ENCODE data around the gene AMY1B.
"Not testable (repeated sequence)": the region's sequence is repeated elsewhere in the genome, so short reads cannot be mapped to it uniquely, and the experiment has no call there.

AMY1B gene

GRCh38 chr1:103696110-103696509 is at the start of gene AMY1B:
AMY1B (minus strand) TSS chr1:103696210; CDS start chr1:103695639, 571 bp downstream.
- not testable (repeated sequence) for H3K27me3 ChIP-seq (ENCODE audit: insufficient read depth, low read length, poor library complexity, severe bottlenecking); H3K4me2 ChIP-seq (ENCODE audit: low read depth, low read length, poor library complexity, severe bottlenecking); H3K79me2 ChIP-seq (ENCODE audit: insufficient read depth, low read length); H3F3A ChIP-seq (ENCODE audit: low read depth); H3K4me1 ChIP-seq (ENCODE audit: insufficient read depth, low read length, poor library complexity, severe bottlenecking); H3K9me2 ChIP-seq (replicated peaks; ENCODE audit: low read depth, low read length); H2AFZ ChIP-seq (ENCODE audit: low read length); H3K4me3 ChIP-seq (ENCODE audit: low read length, poor library complexity, severe bottlenecking); H4K20me1 ChIP-seq (ENCODE audit: insufficient read depth, low read length, poor library complexity, severe bottlenecking); H3K36me3 ChIP-seq (ENCODE audit: insufficient read depth, low read length); H3K9me3 ChIP-seq (ENCODE audit: insufficient read depth, low read depth, low read length); H3K9ac ChIP-seq (ENCODE audit: low read depth, low read length, poor library complexity, severe bottlenecking)

DNA sequence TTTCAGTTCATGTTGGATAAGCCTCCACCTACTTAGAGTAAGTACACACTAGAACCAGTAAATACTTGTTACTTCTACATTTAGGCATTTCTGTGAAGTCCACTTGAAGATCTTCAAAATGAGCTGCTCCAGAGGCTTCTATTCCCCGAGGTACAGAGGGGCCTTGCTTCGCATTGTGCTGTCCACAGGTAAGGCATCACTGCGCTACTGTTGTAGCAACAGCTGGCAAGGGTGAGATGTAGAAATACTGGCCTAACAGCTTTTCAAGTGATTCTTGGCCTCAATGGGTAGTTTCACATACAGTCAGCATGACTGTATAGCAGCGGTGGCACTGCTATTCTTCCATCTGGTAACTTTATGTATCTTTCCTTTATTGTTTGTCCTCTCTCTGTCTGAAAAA is 49.0 kb upstream of the AMY1B start:
- H3K9me3 ChIP-seq (ENCODE audit: insufficient read depth, low read depth, low read length); H3K4me3 ChIP-seq (ENCODE audit: low read length, poor library complexity, severe bottlenecking); H3K9me2 ChIP-seq (replicated peaks; ENCODE audit: low read depth, low read length); H2AFZ ChIP-seq (ENCODE audit: low read length); H3K4me2 ChIP-seq (ENCODE audit: low read depth, low read length, poor library complexity, severe bottlenecking); H3K27me3 ChIP-seq (ENCODE audit: insufficient read depth, low read length, poor library complexity, severe bottlenecking); H3K4me1 ChIP-seq (ENCODE audit: insufficient read depth, low read length, poor library complexity, severe bottlenecking); H3K9ac ChIP-seq (ENCODE audit: low read depth, low read length, poor library complexity, severe bottlenecking); H3K36me3 ChIP-seq (ENCODE audit: insufficient read depth, low read length); H3K79me2 ChIP-seq (ENCODE audit: insufficient read depth, low read length); H3F3A ChIP-seq (ENCODE audit: low read depth); H4K20me1 ChIP-seq (ENCODE audit: insufficient read depth, low read length, poor library complexity, severe bottlenecking): not testable (repeated sequence)

DNA sequence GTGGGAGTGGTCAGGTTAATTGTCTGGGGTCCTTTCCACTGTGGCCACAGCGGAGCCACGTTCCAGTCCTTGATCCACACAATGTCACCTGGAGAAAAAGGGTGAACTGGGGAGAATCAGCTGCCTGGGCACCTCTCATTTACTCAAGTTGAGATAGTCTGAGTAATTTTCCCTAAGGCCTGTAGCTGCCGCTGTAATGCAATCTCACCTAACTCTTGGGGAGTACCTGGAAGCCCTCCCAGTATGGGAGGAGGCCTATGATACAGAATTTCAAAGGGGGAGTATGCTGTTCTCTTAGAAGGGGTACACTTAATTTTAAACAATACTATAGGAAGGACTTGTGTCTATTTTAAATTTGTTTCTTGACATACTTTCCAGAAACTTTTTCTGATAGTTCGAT is 48.4 kb upstream of the AMY1B start:
- not testable (repeated sequence) for H3K36me3 ChIP-seq (ENCODE audit: insufficient read depth, low read length); H3K27me3 ChIP-seq (ENCODE audit: insufficient read depth, low read length, poor library complexity, severe bottlenecking); H3K9me2 ChIP-seq (replicated peaks; ENCODE audit: low read depth, low read length); H3K4me2 ChIP-seq (ENCODE audit: low read depth, low read length, poor library complexity, severe bottlenecking); H3F3A ChIP-seq (ENCODE audit: low read depth); H3K9me3 ChIP-seq (ENCODE audit: insufficient read depth, low read depth, low read length); H2AFZ ChIP-seq (ENCODE audit: low read length); H3K4me1 ChIP-seq (ENCODE audit: insufficient read depth, low read length, poor library complexity, severe bottlenecking); H3K4me3 ChIP-seq (ENCODE audit: low read length, poor library complexity, severe bottlenecking); H3K9ac ChIP-seq (ENCODE audit: low read depth, low read length, poor library complexity, severe bottlenecking); H3K79me2 ChIP-seq (ENCODE audit: insufficient read depth, low read length); H4K20me1 ChIP-seq (ENCODE audit: insufficient read depth, low read length, poor library complexity, severe bottlenecking)

DNA sequence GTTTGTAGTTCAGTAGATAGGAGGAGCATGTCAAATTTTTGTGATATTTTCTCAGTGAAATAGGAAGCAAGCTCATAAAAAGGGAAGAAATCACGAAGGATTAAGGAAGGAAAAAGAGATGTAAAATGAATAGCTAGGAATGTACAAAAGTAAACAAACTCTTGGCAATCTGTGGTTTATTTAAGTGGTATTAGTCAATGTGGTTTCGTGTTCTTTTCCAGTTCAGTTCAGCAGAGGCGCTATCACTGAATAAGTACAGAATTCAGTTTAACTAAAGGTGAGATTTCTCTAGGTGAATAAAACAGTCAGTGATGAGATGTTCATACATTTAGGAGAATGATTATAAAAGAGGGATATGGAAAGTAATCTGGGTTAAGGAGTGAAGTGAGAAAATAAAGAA is 42.0 kb upstream of the AMY1B start:
- not testable (repeated sequence) for H3K36me3 ChIP-seq (ENCODE audit: insufficient read depth, low read length); H3K9me2 ChIP-seq (replicated peaks; ENCODE audit: low read depth, low read length); H3K79me2 ChIP-seq (ENCODE audit: insufficient read depth, low read length); H3K9ac ChIP-seq (ENCODE audit: low read depth, low read length, poor library complexity, severe bottlenecking); H3K27me3 ChIP-seq (ENCODE audit: insufficient read depth, low read length, poor library complexity, severe bottlenecking); H3F3A ChIP-seq (ENCODE audit: low read depth); H3K4me1 ChIP-seq (ENCODE audit: insufficient read depth, low read length, poor library complexity, severe bottlenecking); H2AFZ ChIP-seq (ENCODE audit: low read length); H3K4me2 ChIP-seq (ENCODE audit: low read depth, low read length, poor library complexity, severe bottlenecking); H3K9me3 ChIP-seq (ENCODE audit: insufficient read depth, low read depth, low read length); H4K20me1 ChIP-seq (ENCODE audit: insufficient read depth, low read length, poor library complexity, severe bottlenecking); H3K4me3 ChIP-seq (ENCODE audit: low read length, poor library complexity, severe bottlenecking)

GRCh38 chr1:103735334-103735733 is 39.3 kb upstream of the AMY1B start:
- not testable (repeated sequence) for H3K9ac ChIP-seq (ENCODE audit: low read depth, low read length, poor library complexity, severe bottlenecking); H4K20me1 ChIP-seq (ENCODE audit: insufficient read depth, low read length, poor library complexity, severe bottlenecking); H2AFZ ChIP-seq (ENCODE audit: low read length); H3K4me3 ChIP-seq (ENCODE audit: low read length, poor library complexity, severe bottlenecking); H3K4me2 ChIP-seq (ENCODE audit: low read depth, low read length, poor library complexity, severe bottlenecking); H3K9me2 ChIP-seq (replicated peaks; ENCODE audit: low read depth, low read length); H3K36me3 ChIP-seq (ENCODE audit: insufficient read depth, low read length); H3K9me3 ChIP-seq (ENCODE audit: insufficient read depth, low read depth, low read length); H3K4me1 ChIP-seq (ENCODE audit: insufficient read depth, low read length, poor library complexity, severe bottlenecking); H3F3A ChIP-seq (ENCODE audit: low read depth); H3K27me3 ChIP-seq (ENCODE audit: insufficient read depth, low read length, poor library complexity, severe bottlenecking); H3K79me2 ChIP-seq (ENCODE audit: insufficient read depth, low read length)

- not testable (repeated sequence) for H3K27me3 ChIP-seq (ENCODE audit: insufficient read depth, low read length, poor library complexity, severe bottlenecking); H3K36me3 ChIP-seq (ENCODE audit: insufficient read depth, low read length); H3K9me3 ChIP-seq (ENCODE audit: insufficient read depth, low read depth, low read length); H2AFZ ChIP-seq (ENCODE audit: low read length); H3K4me2 ChIP-seq (ENCODE audit: low read depth, low read length, poor library complexity, severe bottlenecking); H3K4me1 ChIP-seq (ENCODE audit: insufficient read depth, low read length, poor library complexity, severe bottlenecking); H3K4me3 ChIP-seq (ENCODE audit: low read length, poor library complexity, severe bottlenecking); H3F3A ChIP-seq (ENCODE audit: low read depth); H3K9ac ChIP-seq (ENCODE audit: low read depth, low read length, poor library complexity, severe bottlenecking); H3K79me2 ChIP-seq (ENCODE audit: insufficient read depth, low read length); H4K20me1 ChIP-seq (ENCODE audit: insufficient read depth, low read length, poor library complexity, severe bottlenecking); H3K9me2 ChIP-seq (replicated peaks; ENCODE audit: low read depth, low read length)
Observed at GRCh38 chr1:103721473-103721872, 25.5 kb upstream of the AMY1B start.

DNA sequence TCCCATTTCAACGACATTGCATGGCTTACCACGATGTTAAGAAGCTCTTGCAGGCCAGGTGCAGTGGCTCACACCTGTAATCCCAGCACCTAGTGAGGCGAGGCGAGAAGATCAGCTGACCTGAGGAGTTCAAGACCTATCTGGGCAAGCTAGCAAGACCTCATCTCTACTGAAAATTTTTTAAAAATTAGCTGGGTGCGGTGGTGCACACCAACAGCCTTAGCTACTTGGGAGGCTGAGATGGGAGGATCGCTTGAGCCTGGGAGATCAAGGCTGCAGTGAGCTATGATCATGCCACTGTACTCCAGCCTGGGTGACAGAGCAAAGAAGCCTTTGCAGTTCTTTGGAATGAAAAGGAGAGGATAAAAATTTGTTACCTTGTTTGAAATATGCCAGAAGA is 21.4 kb upstream of the AMY1B start:
- H3K4me2 ChIP-seq (ENCODE audit: low read depth, low read length, poor library complexity, severe bottlenecking); H3K9me3 ChIP-seq (ENCODE audit: insufficient read depth, low read depth, low read length); H3K36me3 ChIP-seq (ENCODE audit: insufficient read depth, low read length); H3F3A ChIP-seq (ENCODE audit: low read depth); H3K79me2 ChIP-seq (ENCODE audit: insufficient read depth, low read length); H3K9me2 ChIP-seq (replicated peaks; ENCODE audit: low read depth, low read length); H3K4me3 ChIP-seq (ENCODE audit: low read length, poor library complexity, severe bottlenecking); H3K27me3 ChIP-seq (ENCODE audit: insufficient read depth, low read length, poor library complexity, severe bottlenecking); H3K4me1 ChIP-seq (ENCODE audit: insufficient read depth, low read length, poor library complexity, severe bottlenecking); H4K20me1 ChIP-seq (ENCODE audit: insufficient read depth, low read length, poor library complexity, severe bottlenecking); H2AFZ ChIP-seq (ENCODE audit: low read length); H3K9ac ChIP-seq (ENCODE audit: low read depth, low read length, poor library complexity, severe bottlenecking): not testable (repeated sequence)

DNA sequence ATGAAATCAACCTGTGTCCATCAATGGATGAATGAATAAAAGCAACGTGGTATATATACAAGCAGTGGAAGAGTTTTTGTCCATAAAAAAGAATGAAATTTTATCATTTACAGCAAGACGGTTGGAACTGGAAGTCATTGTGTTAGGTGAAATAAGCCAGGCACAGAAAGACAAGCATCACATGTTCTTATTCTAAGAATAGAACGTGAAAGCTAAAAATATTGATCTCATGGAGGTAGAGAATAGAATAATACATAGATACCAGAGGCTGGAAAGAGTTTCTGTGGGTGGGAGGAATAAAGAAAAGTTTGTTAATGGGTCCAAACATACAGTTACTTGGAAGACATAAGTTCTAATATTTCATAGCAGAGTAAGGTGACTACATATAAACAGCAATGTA is 14.4 kb upstream of the AMY1B start:
- H4K20me1 ChIP-seq (ENCODE audit: insufficient read depth, low read length, poor library complexity, severe bottlenecking); H2AFZ ChIP-seq (ENCODE audit: low read length); H3K4me2 ChIP-seq (ENCODE audit: low read depth, low read length, poor library complexity, severe bottlenecking); H3K9me2 ChIP-seq (replicated peaks; ENCODE audit: low read depth, low read length); H3K4me3 ChIP-seq (ENCODE audit: low read length, poor library complexity, severe bottlenecking); H3K27me3 ChIP-seq (ENCODE audit: insufficient read depth, low read length, poor library complexity, severe bottlenecking); H3K9me3 ChIP-seq (ENCODE audit: insufficient read depth, low read depth, low read length); H3F3A ChIP-seq (ENCODE audit: low read depth); H3K9ac ChIP-seq (ENCODE audit: low read depth, low read length, poor library complexity, severe bottlenecking); H3K36me3 ChIP-seq (ENCODE audit: insufficient read depth, low read length); H3K4me1 ChIP-seq (ENCODE audit: insufficient read depth, low read length, poor library complexity, severe bottlenecking); H3K79me2 ChIP-seq (ENCODE audit: insufficient read depth, low read length): not testable (repeated sequence)

Data from Loucy (cell line).